Measurements from ENCODE around the gene MYO18A.
A peak's percentile ranks its signal among the peaks of the same experiment; 100 is the strongest.

Gene MYO18A

DNA sequence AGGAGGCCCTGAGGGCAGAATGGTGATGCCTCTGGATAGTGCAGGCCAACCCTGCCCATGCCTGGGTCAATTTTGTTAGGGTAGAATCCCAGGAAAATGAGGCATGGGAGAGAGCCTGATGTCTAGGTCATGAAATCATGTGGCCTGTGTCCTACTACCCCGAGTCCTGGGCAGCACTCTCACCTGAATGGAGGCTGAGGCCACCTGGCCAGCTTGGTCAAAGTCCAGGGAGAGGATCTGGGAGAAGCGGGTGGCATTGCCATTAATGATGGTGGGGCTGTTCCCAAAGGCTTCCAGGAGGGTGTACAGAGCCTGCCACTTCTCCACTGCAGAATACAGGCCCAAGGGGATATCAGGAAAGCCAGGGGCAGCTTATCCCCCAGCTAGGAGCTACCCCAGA is 59.8 kb downstream of the MYO18A start:
- DNase-seq: no peak

DNA sequence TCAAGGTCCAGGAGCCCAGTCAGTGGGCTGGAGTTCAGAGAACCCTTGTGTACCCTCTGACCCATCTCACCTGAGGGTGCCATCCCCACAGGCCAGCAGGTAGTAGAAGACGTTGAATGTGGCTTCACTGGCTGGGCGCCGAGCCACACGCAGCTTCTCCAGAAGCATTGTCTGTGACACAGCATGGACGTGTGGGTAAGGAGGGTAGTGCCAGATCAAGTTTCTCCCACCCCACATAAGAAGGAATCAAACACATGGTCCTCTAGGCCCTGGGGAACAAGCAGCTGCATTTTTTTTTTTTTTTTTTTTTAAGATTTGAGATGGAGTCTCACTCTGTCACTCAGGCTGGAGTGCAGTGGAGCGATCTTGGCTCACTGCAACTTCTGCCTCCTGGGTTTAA is 60.9 kb downstream of the MYO18A start:
- no peak for DNase-seq

DNA sequence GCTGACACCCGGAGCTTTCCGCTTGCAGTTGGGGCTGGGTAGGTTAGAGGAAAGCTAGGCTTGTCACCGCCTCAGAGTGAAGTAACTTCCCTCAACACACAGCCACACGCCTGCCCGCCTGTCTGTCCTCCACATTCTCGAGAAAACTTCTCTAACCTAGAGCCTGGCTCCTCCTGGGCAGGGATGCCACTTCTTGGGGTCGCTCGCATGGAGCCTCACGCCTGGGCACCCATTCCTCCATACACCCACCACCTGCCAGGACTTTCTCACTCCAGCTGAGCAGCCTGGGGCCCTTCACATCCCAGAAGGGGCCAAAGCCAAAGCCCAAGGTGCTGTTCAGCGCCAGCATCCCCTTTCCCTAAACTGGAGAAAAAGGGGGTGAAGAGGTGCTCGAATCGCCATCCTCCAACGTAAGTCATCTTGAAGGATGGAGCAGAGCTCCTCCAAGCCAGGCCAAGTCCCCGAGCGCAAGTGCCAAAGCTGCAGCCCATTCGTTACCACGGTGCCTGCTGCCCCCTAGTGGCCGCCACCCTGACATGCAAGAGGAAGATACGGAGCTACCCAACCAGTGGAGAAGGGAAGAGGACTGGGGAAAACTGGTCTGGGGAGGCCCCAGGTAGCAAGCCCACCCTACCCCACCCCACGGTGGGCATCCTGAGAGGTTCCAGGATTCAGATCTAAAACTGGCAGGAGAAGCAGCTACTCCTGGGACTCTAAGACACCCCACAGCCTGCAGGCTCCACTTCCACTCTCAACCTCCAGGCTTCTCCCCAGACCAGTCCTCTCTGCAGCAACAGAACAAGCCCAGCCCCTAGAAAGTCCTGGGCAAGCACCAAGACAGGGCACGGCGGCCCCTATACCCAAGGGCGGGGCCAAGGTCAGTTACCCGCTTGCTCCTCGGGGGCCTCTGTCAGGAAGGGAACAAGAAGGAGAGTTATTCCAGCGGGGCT is 63.1 kb downstream of the MYO18A start:
- DNase-seq: peak; percentile 89

DNA sequence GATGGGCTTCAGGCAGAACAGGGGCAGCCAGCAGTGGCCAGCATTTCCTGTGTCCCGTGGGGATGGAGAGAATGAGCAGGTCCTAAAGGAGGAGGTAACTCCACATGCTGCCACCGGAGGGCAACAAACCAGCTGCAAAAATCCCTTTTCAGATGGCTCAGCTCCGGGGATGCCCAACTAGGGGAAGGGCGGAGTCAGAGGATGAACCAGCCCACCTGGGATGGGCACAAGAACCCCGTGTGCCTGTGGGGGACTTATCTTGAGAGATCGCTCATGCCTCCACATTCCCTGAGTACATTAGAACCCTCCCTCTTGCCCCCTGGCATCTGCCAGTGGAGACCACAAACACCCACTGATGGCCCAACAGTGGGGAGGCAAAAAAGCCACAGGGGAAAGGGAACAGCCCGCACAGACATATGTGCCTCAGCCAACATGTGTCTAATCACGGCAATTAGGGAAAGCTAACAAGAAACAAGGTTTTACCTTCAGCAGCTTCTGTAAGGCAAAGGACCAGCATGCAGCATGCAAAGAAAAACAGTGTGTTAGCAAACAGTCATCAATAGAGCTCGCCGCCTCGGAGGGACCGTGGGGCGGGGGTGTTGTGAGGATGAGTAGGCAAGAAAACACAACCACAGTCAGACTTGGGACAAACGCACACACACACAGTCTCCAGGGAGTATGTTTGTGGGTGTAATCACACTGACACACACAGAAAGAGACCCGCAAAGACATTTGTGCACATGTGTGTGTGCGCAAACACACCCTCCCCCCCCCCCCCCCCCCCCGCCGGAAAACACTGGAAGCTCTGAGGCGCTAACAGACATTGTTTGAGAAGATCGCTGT is 64.0 kb downstream of the MYO18A start:
- DNase-seq: peak; percentile 96

DNA sequence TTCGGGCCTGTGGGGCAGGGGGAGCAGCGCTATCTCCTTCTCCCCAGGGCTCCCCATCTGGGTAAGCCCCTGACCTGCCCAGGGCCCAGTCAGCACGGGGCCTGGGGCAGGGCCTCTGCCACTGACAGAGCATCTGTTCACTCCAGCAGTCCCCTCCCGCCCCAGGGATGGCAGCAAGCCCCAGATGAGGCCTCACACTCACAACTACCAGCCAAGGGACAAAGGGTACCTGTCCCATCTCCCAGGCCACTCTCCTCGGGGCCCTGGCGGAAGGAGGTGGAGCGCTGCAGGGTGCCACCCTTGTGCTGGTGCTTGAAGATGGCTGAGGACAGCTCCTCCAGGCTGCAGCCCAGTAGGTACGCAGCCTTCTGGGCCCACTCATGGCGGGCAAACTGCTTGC is 64.8 kb downstream of the MYO18A start:
- DNase-seq: no peak

DNA sequence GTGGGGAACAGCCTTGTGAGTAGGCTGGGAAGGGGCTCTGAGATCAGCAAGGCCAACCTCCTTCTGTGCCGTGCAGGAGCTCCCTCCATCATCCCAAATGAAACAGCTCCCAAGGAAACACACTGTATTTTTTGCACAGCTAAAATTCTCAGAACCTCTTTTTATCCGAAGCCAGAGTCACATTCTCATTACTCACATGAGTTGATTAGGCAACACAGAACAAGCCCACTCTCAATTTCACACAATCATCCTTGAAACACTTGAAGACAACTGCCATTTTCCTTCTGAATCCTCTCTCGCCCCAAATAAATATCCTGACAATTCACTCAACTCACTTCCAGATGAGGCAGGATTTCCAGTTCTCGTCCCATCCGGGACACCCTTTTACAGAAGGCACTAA is 66.1 kb downstream of the MYO18A start:
- DNase-seq: no peak

DNA sequence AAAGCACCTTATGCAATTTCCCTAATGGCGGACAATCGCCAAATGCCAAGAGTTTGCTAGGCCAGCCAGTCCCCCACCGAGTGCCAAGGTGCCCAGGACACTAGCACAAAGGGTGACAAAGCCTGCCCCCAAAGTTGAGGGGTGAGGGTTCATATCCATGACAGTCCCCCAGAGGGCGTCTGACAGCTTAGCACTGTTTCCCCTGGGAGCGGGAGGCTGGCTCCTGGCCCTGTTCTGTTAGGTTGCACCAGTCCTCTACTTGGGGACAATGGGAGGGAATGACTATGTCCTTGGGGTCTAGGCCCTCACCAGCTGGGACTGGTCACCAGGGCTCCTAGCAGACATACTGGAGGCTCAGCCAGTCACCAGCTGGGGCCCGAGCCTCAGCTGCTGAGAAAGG is 66.9 kb downstream of the MYO18A start:
- no peak for DNase-seq

DNA sequence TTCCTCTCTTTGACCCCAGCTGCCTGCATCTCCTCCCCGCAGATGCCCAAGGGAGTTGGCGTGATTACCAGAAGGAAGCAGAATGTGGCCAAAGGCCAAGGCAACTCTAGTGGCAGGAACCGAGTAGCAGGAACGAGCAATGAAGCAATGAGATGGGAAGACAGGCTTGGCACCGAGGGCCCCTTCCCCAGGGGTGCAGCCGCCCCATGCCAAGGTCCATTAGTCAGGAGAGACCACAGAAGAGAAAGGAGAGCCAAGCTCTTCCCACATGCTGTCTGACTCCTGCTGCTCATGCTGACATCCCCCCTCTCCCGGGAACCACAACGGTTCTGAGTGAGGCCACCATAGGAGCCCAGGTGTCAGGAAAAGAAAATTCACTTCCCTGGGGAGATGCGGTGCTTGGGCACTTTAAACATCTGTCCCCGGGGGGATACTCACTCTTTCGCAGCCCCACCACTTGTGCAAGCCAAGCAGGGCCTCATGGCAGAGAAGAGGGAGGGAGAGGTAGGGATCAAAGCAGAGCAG is 67.4 kb downstream of the MYO18A start:
- no peak for DNase-seq

DNA sequence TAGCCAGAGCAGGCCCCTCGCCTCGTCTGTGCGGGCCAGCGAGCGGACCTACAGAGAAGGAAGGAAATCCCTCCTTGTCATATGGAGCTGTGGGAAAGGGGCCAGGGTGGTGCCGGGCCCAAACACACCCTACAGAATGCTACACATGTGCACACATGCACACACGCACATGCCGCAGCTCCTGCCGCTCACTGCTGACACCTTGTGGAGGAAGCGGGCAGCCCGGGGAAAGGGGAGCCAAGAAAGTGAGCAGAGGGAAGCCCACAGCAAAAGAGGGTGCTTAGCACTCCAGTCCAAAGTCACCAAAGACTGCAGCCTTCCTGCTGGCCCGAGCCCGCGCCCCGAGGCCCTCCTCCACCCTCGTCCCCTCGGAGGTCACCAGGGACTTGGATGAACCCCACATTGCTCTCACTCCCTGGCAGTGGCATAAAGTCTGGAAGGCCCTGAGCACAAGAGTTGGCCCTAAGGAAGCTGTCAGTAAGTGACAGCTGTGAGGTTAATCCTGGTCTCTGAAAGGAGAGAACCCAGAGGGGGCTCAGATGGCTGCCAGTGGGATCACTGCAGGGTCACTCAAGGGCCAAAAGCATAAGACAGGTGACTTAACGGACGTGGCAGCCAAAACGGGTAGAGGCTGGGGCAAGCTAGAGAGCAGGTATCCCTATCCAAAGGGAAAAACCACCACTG is 68.2 kb downstream of the MYO18A start:
- DNase-seq: peak; percentile 88

DNA sequence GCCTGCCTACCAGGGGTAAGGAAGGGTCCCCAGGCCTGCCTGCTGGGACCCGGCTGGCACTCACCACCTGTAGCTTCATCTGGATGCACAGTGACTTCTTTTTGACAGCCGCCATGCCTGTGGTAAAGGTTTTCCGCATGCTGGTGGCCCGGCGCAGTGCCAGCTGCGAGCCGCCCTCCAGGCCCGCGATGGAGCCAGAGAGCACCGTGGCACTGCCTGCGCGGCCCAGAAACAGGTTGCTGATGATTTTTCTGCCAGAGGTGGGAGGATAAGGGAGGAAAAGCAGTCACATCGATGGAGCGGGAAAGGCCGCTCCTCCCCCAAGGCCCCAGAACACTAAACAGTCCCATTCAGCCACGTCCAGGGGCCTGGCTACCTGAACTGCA is 69.8 kb downstream of the MYO18A start:
- DNase-seq: no peak

DNA sequence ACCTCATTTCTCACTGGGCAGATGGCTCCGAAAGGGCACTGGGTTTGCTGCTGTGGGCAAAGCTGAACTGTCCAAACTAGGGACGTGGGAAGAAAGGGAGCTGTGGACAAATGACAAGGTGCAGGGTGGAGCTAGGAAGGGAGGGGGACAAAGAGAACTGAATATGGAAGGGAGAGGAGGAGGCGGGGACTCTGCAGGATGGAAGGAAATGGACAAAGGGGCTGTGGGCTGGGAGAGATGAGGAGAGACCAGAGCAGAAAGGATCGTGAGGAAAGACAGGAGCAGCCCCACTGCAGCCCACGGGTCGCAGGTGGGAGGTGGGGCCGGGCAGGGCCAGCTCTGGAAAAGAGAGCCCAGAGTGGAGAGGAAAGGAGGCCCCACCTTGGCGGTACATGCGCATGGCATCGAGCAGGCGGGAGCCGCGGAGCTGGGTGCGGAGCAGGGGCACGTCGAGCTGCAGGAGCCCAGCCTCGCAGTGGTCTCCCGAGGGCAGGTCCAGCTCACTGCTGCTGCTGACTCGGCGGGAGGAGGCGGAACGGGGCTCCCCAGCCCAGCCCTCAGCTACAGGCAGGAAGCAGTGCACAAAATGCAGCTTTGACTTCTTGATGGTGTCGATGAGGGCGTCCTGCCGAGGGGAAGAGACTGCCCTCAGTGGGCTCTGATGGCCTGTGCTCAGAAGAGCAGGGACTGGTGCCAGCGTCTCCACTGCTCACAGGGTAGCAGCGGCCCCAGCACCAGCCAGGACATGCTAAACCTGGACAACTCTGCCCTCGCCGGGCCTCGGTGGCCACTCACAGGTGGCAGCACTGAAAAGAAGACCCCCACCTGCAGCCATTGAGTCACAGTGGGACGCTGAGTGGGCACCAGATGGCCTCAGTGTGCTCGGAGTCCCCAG is 70.5 kb downstream of the MYO18A start:
- DNase-seq: no peak

DNA sequence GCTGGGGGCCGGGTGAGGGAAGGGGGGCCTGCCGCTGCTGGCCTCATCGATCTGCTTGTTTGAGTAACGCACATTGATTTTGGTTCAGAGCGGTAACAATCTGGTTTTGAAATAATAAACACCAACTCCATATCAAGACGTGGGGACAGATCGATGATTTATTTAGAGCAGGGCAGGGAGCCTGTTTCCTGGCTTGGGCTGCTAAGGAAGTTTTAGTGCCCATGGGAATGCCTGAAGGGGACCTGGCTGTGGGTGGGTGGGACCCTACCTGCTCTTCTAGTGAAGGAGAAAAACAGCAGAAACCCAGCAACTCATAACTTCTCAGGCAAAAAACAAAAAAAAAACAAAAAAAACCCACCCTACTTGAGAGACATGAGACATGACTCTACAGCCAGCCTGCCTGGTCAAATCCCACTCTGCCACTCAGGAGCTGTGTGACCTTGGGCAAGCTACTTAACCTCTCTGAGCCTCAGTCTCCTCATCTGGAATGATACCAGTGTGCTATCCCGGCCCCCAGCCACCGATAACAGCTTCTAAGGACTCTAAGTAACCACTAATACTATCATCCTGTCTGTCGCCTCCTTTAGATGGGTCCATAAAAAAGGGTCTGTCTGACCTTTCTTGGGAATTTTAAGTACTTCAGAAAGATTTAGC is 71.2 kb downstream of the MYO18A start:
- no peak for DNase-seq

DNA sequence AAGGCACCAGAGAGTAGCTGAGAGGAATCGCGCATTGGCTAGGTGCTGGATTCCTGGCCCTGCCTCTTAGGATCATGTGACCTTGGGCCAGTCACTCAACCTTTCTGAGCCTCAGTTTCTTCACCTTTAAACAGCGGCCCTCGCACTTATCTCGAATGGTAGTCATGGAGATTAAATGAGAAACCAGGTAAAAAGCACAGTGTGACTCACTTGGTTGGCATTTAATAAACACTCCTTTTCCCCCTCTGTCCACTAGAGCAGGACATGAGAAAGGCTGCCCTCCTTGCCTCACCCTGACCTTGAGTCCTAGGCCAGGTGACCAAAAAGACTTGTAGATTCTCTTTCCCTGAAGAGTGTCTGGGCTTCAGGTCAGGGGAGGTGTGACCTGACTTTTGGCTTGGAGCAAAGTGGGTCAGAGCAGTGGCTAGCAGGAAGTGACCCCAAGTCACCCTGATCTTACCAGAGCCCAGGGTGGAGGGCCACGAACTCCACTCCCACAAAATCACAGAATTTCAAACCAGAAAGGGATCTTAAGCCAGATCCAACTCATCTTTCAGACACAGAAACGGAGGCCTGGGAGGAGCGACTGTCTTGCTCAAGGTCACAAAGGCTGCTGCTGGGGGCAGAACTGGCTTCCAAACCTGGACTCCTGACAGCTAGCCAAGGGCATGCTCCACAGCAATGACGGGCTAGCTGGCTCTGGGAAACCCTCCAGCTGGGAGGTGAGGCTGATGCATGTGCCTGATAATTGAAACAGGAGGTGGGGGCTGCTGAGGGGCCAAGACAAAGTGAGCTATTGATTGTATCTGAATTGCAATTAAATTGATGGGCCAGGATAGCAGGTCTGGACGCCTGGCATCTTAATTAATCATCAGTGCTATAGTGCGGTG is 72.0 kb downstream of the MYO18A start:
- peak; percentile 65 for DNase-seq

DNA sequence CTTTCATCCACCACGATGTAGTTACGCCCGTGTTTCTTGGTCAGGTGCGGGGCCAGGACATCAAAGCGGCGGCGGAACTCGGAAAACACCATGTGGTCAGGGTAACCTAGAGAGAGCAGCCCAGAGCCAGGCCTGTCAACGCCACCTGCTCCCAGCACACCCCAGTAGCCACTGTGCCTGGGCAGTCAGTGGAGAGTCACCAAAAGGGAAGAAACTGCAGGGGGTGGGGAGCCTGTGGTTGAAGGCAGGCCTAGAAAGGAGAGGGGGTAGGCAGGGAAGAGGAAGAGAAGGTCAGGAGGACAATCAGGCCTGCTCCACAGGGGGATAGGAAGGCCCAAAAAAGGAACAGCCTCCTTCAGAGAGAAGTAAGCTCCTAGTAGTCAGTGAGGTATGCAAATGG is 73.1 kb downstream of the MYO18A start:
- DNase-seq: no peak

DNA sequence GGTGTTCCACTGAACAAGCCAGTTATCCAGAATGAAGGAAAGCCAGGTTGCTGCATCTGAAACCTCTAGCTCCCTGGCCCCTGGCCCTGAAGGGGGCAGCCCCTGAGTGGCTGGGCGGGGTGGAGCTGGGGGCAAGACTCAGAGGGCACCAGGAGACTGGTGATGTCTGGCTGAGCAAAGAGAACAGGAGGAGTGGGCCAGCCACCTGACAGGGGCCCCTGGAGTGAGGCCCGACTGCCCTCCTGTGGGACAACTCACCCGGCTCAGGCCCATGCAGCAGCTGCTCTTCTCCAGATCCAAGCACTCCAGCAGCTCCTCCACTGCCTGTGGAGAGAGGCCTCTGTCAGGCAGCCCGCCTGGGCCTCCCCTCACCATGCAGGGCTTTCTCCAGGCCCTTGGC is 76.9 kb downstream of the MYO18A start:
- DNase-seq: peak; percentile 53

DNA sequence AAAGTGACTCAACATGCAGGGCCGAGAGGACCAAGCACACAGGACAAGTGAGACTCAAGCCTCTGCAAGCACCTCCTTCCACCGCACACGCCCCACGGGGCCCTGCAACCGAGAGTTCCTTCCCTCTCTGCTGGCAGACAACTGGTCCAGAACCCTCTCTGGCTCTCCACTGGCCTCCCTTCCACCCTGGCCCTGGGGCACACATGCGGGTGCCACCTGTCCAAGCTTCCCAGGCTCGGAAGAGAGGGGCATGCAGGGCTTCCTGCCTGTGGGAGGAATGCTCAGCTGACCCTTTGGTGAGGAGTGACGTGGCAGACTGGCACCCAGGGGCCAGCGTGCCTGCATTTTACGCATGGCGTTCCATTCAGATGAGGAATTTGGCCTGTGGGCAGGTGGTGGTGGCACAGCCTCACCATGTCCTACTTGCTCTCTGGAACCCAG is 77.4 kb downstream of the MYO18A start:
- peak; percentile 97 for DNase-seq

DNA sequence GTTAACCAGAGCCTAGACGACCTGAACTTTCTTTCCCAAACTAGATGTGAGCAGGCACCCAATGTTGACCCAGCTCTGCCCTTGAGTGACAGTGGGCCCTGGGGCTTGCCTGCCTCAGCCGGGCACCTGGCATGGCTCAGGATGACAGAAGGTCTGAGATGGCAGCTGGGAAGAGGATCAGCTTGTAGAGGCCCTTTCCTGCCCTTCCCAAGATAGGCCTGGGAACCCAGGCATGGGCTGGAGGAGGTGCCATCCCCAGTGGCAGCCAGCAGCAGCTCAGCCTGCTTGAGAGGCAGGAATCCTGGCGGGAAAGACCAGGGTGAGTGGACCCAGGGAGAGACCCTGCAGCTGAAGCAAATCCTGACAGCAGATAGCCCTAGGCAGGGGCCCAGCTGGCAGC is 78.2 kb downstream of the MYO18A start:
- no peak for DNase-seq

DNA sequence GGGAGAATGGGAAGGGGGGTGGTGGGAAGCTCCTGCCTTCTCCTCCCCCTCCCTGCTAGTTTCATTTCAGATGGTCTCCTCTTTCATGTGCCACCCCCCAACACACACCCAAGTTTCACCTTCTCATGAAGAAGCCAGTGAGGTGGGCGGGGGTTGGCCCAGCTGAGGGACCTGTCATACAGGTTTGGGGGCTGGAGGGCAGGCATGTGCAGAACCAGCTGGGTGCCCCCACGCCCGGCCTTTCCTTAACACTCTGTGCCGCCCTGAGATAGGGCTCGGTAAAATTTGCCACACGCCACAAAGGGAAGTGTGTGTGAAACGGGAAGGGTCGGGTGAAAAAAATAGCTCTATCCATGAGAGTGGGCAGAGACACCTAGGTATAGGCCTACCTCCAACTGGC is 79.9 kb downstream of the MYO18A start:
- no peak for DNase-seq

DNA sequence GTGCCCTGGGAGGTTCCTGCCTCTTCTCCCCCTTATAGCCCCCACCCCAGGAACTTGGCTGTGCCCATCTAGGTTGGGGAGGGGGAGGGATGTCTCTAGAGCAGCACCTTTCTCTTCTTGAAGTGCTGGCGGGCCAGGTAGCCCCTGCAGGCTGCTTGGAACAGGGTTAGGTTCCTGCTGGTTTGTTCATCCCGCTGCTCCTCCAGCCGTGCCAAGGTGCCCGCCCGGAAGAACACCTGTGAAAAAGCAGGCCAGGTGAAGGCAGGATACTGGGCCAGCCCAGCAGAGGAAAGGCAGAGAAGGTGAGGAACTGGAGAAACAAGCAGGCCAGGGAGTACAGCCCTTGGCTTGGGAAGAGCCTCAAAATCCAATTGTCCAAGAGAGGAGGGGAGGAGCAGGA is 80.7 kb downstream of the MYO18A start:
- no peak for DNase-seq

DNA sequence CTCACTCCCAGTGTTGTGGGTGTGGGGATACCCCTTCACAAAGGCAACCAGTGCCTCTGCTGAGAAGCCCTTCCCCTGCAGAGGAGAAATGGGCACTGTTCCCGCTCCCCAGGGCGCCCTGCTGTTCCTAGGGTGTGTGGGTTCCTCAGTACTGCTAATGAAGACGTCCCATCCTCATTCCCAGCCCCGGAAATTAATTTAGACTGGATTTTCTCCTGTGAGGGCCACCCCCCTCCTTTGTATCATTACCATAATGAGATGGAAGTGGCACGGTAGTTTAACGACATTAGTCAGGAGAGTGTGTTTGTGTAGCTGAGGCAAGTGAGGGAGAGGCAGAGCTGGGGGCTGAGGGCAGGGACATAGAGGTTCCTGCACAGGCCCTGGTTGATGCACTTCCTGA is 84.1 kb downstream of the MYO18A start:
- DNase-seq: no peak

Measured in 8988T (cell line).